HCT116 (cell line): ENCODE data around the gene SEPTIN5. TPM values are rescaled to one million over a fixed set of nuclear protein-coding genes. Genes with fewer than 3 reads are reported as not detected.

Source experiments
- ATAC-seq: fragments of 200-7000 bp; cut with Tn5 transposase; 2 replicates; pipeline ENCODE4 v1.9.1; 2020; ENCODE audit warnings: mild to moderate bottlenecking, moderate library complexity
- BruUV-seq: library from RNA; stranded (reverse); fragments of 400-500 nt; replicated peaks from 2 replicates; lab custom pipeline; 2021; lab: Mats Ljungman, UMichigan
- CTCF ChIA-PET: fragments of 300-600 bp; sonication (Branson Sonifier 250); formaldehyde crosslinking; loops from one replicate; lab custom pipeline; 2021; ENCODE audit warnings: antibody characterized with exemption; lab: Charles Lee
- POLR2A ChIA-PET: fragments of 300-600, 350-600 bp; sonication (Branson Sonifier 250); formaldehyde crosslinking; loops from one replicate; lab custom pipeline; 2021; ENCODE audit warnings: antibody characterized with exemption; lab: Charles Lee
- RAD21 ChIA-PET, 2 experiments: fragments of 300-600 bp; sonication (Branson Sonifier 250); formaldehyde crosslinking; loops; one replicate each; lab custom pipeline; 2023; ENCODE audit warnings: low total read pairs in 2 of 2; ENCODE audit not compliant: uncharacterized antibody in 2 of 2, unreplicated experiment in 2 of 2, low non-redundant PET in 1 of 2; lab: Charles Lee
- DNase-seq: peaks from one replicate; pipeline ENCODE4 v3.0.0-alpha.2; 2010; ENCODE audit warnings: low read depth, low spot score
- H2AFZ ChIP-seq: fragments of 200-600 bp; shearing (Covaris generic), sonication (generic); 2 replicates; pipeline ENCODE4 v1.6.1; 2017; ENCODE audit warnings: low read depth, mixed run types, mixed read lengths, antibody characterized with exemption, low read length; ENCODE audit not compliant: poor library complexity, severe bottlenecking
- H3K27ac ChIP-seq: 2 replicates; pipeline ENCODE4 v1.5.1; 2012; ENCODE audit warnings: low read depth, low read length
- H3K27me3 ChIP-seq: fragments of 200-600 bp; sonication (generic); 2 replicates; pipeline ENCODE4 v1.6.1; 2016; ENCODE audit warnings: mixed run types, low read length, mixed read lengths; ENCODE audit not compliant: insufficient read depth
- H3K36me3 ChIP-seq, 2 experiments: fragments of 200-500 bp in 1 of 2; fragments of 200-600 bp in 1 of 2; sonication (Bioruptor generic) in 1 of 2; sonication (generic) in 1 of 2; 2 replicates each; pipeline versions ENCODE4 v1.5.1 to v1.6.1; 2014 to 2016; ENCODE audit warnings: low read length in 2 of 2, inconsistent platforms in 1 of 2, mixed read lengths in 1 of 2, mixed run types in 1 of 2; ENCODE audit not compliant: insufficient read depth in 2 of 2, control insufficient read depth in 1 of 2
- H3K4me1 ChIP-seq, 2 experiments: fragments of 200-600 bp in 1 of 2; sonication (generic) in 1 of 2; 2 replicates each; pipeline versions ENCODE4 v1.5.1 to v1.6.1; 2012 to 2017; ENCODE audit warnings: low read length in 2 of 2, inconsistent platforms in 1 of 2, mild to moderate bottlenecking in 1 of 2, mixed read lengths in 1 of 2, mixed run types in 1 of 2, moderate library complexity in 1 of 2; ENCODE audit not compliant: insufficient read depth in 2 of 2, control insufficient read depth in 1 of 2
- H3K4me2 ChIP-seq: fragments of 200-600 bp; sonication (generic); 2 replicates; pipeline ENCODE4 v1.6.1; 2017; ENCODE audit warnings: mixed run types, low read length, mixed read lengths
- H3K4me3 ChIP-seq, 2 experiments: fragments of 200-600 bp in 1 of 2; sonication (generic) in 1 of 2; replicated peaks in 1 of 2; 2 replicates each; pipeline ENCODE4 v1.5.1; 2011 to 2016; ENCODE audit warnings: low read length in 2 of 2, control low read depth in 1 of 2, low read depth in 1 of 2, mild to moderate bottlenecking in 1 of 2, mixed read lengths in 1 of 2, mixed run types in 1 of 2
- H3K79me2 ChIP-seq: fragments of 200-600 bp; sonication (generic); 2 replicates; pipeline ENCODE4 v1.6.1; 2017; ENCODE audit warnings: mild to moderate bottlenecking, mixed run types, low read length, moderate library complexity, mixed read lengths; ENCODE audit not compliant: insufficient read depth
- H3K9ac ChIP-seq: fragments of 200-600 bp; sonication (generic); 2 replicates; pipeline ENCODE4 v1.6.1; 2016; ENCODE audit warnings: low read length, mixed read lengths
- H3K9me2 ChIP-seq: fragments of 200-600 bp; sonication (generic), shearing (Covaris generic); 2 replicates; pipeline ENCODE4 v1.6.1; 2017; ENCODE audit warnings: mixed run types, mild to moderate bottlenecking, moderate library complexity; ENCODE audit not compliant: insufficient read depth
- H3K9me3 ChIP-seq, 2 experiments: fragments of 200-500 bp in 1 of 2; fragments of 200-600 bp in 1 of 2; sonication (Bioruptor generic) in 1 of 2; sonication (generic) in 1 of 2; 2 replicates each; pipeline ENCODE4 v1.6.1; 2014 to 2017; ENCODE audit warnings: low read length in 2 of 2, mixed read lengths in 2 of 2, inconsistent platforms in 1 of 2, low read depth in 1 of 2, mild to moderate bottlenecking in 1 of 2, mixed run types in 1 of 2, moderate library complexity in 1 of 2; ENCODE audit not compliant: control insufficient read depth in 1 of 2, insufficient read depth in 1 of 2
- H4K20me1 ChIP-seq: fragments of 200-600 bp; sonication (generic), shearing (Covaris generic); 2 replicates; pipeline ENCODE4 v1.6.1; 2017; ENCODE audit warnings: mixed run types, mild to moderate bottlenecking, moderate library complexity; ENCODE audit not compliant: insufficient read depth
- CEBPB ChIP-seq: IDR thresholded peaks from 2 replicates; pipeline ENCODE4 v1.6.1; 2012; ENCODE audit warnings: low read depth
- EGR1 ChIP-seq: IDR thresholded peaks from 2 replicates; pipeline ENCODE4 v1.6.1; 2012; ENCODE audit warnings: low read depth
- EZH2phosphoT487 ChIP-seq: fragments of 200-600 bp; IDR thresholded peaks from 2 replicates; pipeline ENCODE4 v1.6.1; 2018; ENCODE audit warnings: antibody characterized with exemption, borderline replicate concordance
- JUND ChIP-seq: IDR thresholded peaks from 2 replicates; pipeline ENCODE4 v1.6.1; 2012
- RAD21 ChIP-seq: IDR thresholded peaks from 2 replicates; pipeline ENCODE4 v1.6.1; 2012; ENCODE audit warnings: low read depth, mild to moderate bottlenecking
- SIN3A ChIP-seq: IDR thresholded peaks from 2 replicates; pipeline ENCODE4 v1.6.1; 2012; ENCODE audit warnings: low read depth
- ZFX ChIP-seq: fragments of 450-650 bp; IDR thresholded peaks from 2 replicates; pipeline ENCODE4 v1.6.1; 2017
- ZNF274 ChIP-seq: fragments of 200-500 bp; sonication (Bioruptor generic); IDR thresholded peaks from 2 replicates; pipeline ENCODE4 v1.6.1; 2014; ENCODE audit warnings: mild to moderate bottlenecking, low read depth, low read length, inconsistent platforms
- intact Hi-C: fragments of 100-400 bp; cut with micrococcal nuclease; formaldehyde crosslinking; loops from 2 replicates; pipeline ENCODE4 v1.10.0; 2022
- total RNA-seq: library from RNA; stranded (reverse); gene quantifications from one replicate; pipeline ENCODE4 v1.2.1, GENCODE V29; 2021; ENCODE audit not compliant: unreplicated experiment
- TF ChIP-seq, protein P1 (sequence below), 3 experiments: fragments of 200-600 bp in 1 of 3; sonication (generic) in 1 of 3; IDR thresholded peaks in 2 of 3; conservative IDR thresholded peaks in 1 of 3; 2 replicates each; pipeline ENCODE4 v1.5.1; 2012 to 2017; ENCODE audit warnings: low read depth in 2 of 3, low read length in 2 of 3, antibody characterized with exemption in 1 of 3, borderline replicate concordance in 1 of 3, control low read depth in 1 of 3, mild to moderate bottlenecking in 1 of 3, mixed read lengths in 1 of 3, mixed run types in 1 of 3, moderate library complexity in 1 of 3; ENCODE audit not compliant: insufficient read depth in 1 of 3
- TF ChIP-seq, protein P2 (sequence below): IDR thresholded peaks from 2 replicates; pipeline ENCODE4 v1.6.1; 2012; ENCODE audit warnings: low read depth
- TF ChIP-seq, protein P3 (sequence below): IDR thresholded peaks from 2 replicates; pipeline ENCODE4 v1.6.1; 2012

The SEPTIN5 gene
- total RNA-seq, 1 experiment from 2014 or later: 9.0 TPM

DNA sequence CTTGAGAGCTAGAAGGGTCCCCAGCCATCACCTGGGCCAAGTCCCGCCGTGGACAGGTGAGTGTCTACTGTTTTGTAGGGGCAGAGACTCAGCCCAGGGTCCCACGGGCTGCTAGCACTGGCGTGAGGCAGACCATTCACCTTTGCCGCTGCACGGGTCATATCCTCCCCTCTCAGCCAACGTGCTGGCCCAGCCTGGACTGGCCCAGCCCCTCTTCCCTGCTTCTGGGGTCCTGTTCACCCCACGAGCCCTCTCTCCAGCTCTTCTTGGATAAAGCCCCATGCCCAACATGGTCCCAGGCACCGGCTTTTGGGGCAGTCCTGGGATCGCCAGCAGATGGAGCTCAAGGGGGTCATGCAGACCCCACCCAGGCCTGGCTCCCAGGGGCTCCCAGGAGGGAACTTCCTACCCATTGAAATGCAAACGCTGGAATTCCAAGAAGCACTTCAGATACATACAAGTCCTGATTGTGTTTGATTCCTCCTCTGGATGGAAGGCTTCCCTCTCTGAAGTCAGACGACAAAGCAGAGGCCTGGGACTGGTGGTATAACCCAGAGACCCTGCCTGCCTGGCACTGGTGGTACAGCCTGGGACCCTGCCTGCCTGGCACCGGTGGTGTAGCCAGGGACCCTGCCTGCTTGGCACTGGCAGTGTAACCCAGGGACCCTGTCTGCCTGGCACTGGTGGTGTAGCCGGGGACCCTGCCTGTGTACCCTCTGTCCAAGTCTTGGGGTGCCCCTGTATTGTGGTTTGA is 8.9 kb upstream of the SEPTIN5 start:
- Histone ChIP-seq H3K4me3 (no peak overlapping the region), H3K27ac (no peak overlapping the region), H3K9ac (no peak overlapping the region), H2AFZ (no peak overlapping the region), H4K20me1 (no peaks in the 10 kb centered on the region), H3K36me3 (no peaks in the 10 kb centered on the region), H3K79me2 (no peaks in the 10 kb centered on the region), H3K4me1 (no peaks in the 10 kb centered on the region), H3K9me2 (no peaks in the 10 kb centered on the region), H3K27me3 (no peaks in the 10 kb centered on the region), H3K4me2 (no peak overlapping the region), H3K9me3 (no peaks in the 10 kb centered on the region)
- intact Hi-C loops: no loop called here
- DNase-seq: no peak
- BruUV-seq: no TSS peak
- POLR2A ChIA-PET: no interaction called here
- no peak for ATAC-seq
- TF ChIP-seq, protein P1, sequence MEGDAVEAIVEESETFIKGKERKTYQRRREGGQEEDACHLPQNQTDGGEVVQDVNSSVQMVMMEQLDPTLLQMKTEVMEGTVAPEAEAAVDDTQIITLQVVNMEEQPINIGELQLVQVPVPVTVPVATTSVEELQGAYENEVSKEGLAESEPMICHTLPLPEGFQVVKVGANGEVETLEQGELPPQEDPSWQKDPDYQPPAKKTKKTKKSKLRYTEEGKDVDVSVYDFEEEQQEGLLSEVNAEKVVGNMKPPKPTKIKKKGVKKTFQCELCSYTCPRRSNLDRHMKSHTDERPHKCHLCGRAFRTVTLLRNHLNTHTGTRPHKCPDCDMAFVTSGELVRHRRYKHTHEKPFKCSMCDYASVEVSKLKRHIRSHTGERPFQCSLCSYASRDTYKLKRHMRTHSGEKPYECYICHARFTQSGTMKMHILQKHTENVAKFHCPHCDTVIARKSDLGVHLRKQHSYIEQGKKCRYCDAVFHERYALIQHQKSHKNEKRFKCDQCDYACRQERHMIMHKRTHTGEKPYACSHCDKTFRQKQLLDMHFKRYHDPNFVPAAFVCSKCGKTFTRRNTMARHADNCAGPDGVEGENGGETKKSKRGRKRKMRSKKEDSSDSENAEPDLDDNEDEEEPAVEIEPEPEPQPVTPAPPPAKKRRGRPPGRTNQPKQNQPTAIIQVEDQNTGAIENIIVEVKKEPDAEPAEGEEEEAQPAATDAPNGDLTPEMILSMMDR (IDR thresholded peaks at IDR 0.05 in 2 of 3, conservative IDR thresholded peaks at IDR 0.05 in 1 of 3; ENCODE audit: borderline replicate concordance in 1 of 3, insufficient read depth in 1 of 3, low read depth in 2 of 3, low read length in 2 of 3): peak in 2 of 3 experiments; percentile 15 to 17; a peak in 1 of 6 replicates
- TF ChIP-seq EGR1: no peak
- RAD21 ChIA-PET: no interaction called here
- CTCF ChIA-PET: no interaction called here

DNA sequence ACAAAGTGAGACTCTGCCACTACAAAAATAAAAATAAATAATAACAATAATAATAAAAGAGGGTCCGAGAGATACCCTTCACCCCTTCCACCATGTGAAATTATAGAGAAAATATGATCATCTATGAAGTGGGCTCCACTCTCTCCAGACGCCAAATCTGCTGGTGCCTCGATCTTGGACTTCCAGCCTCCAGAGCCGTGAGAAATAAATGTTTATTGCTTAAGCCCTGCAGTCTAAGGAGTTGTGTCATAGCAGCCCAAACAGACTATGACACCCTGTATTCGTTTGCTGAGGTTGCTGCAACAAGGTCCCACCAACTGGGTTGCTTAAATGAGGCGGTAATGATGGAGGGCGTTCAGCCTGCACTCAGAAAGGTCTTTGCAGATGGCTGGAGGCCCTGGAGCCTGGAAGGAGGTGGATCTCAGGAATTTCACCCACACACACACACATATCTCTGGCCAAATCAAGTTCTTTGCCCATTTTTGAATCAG is 7.6 kb upstream of the SEPTIN5 start:
- POLR2A ChIA-PET: no interaction called here
- no TSS peak for BruUV-seq
- H3K9me2 ChIP-seq: no peaks in the 10 kb centered on the region
- TF ChIP-seq CEBPB: no peak
- no peak for TF ChIP-seq RAD21
- no peak for TF ChIP-seq EZH2phosphoT487
- TF ChIP-seq EGR1: no peak
- TF ChIP-seq SIN3A: no peak
- TF ChIP-seq, protein P2, sequence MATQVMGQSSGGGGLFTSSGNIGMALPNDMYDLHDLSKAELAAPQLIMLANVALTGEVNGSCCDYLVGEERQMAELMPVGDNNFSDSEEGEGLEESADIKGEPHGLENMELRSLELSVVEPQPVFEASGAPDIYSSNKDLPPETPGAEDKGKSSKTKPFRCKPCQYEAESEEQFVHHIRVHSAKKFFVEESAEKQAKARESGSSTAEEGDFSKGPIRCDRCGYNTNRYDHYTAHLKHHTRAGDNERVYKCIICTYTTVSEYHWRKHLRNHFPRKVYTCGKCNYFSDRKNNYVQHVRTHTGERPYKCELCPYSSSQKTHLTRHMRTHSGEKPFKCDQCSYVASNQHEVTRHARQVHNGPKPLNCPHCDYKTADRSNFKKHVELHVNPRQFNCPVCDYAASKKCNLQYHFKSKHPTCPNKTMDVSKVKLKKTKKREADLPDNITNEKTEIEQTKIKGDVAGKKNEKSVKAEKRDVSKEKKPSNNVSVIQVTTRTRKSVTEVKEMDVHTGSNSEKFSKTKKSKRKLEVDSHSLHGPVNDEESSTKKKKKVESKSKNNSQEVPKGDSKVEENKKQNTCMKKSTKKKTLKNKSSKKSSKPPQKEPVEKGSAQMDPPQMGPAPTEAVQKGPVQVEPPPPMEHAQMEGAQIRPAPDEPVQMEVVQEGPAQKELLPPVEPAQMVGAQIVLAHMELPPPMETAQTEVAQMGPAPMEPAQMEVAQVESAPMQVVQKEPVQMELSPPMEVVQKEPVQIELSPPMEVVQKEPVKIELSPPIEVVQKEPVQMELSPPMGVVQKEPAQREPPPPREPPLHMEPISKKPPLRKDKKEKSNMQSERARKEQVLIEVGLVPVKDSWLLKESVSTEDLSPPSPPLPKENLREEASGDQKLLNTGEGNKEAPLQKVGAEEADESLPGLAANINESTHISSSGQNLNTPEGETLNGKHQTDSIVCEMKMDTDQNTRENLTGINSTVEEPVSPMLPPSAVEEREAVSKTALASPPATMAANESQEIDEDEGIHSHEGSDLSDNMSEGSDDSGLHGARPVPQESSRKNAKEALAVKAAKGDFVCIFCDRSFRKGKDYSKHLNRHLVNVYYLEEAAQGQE: no peak
- TF ChIP-seq, protein P3, sequence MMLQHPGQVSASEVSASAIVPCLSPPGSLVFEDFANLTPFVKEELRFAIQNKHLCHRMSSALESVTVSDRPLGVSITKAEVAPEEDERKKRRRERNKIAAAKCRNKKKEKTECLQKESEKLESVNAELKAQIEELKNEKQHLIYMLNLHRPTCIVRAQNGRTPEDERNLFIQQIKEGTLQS: no peak
- no peak for TF ChIP-seq ZFX
- TF ChIP-seq JUND: no peak
- no peak for TF ChIP-seq ZNF274

More for the DNA sequence above, 7.6 kb upstream of the SEPTIN5 start:
- Histone ChIP-seq H3K27me3 (no peaks in the 10 kb centered on the region), H3K36me3 (no peaks in the 10 kb centered on the region), H3K4me3 (no peak overlapping the region), H4K20me1 (no peaks in the 10 kb centered on the region), H2AFZ (no peak overlapping the region), H3K79me2 (no peaks in the 10 kb centered on the region), H3K27ac (no peak overlapping the region), H3K9ac (no peak overlapping the region), H3K4me2 (no peak overlapping the region), H3K4me1 (no peaks in the 10 kb centered on the region), H3K9me3 (no peaks in the 10 kb centered on the region)
- ATAC-seq: no peak
- RAD21 ChIA-PET: no interaction called here
- intact Hi-C loops: no loop called here
- DNase-seq: no peak
- CTCF ChIA-PET: no interaction called here
